GM12892 (cell line): ENCODE measurements around the gene MAPKAPK2.

ENCODE experiments used
- POLR2A ChIP-seq: IDR thresholded peaks from 2 replicates; pipeline ENCODE4 v1.6.1; 2011; ENCODE audit warnings: low read depth, low read length, control low read depth
- POLR2AphosphoS5 ChIP-seq: IDR thresholded peaks from 2 replicates; pipeline ENCODE4 v1.6.1; 2011; ENCODE audit warnings: low read depth, low read length, control low read depth
- TAF1 ChIP-seq: IDR thresholded peaks from 2 replicates; pipeline ENCODE4 v1.6.1; 2011; ENCODE audit warnings: low read depth, mild to moderate bottlenecking, control low read depth, low read length, borderline replicate concordance

DNA sequence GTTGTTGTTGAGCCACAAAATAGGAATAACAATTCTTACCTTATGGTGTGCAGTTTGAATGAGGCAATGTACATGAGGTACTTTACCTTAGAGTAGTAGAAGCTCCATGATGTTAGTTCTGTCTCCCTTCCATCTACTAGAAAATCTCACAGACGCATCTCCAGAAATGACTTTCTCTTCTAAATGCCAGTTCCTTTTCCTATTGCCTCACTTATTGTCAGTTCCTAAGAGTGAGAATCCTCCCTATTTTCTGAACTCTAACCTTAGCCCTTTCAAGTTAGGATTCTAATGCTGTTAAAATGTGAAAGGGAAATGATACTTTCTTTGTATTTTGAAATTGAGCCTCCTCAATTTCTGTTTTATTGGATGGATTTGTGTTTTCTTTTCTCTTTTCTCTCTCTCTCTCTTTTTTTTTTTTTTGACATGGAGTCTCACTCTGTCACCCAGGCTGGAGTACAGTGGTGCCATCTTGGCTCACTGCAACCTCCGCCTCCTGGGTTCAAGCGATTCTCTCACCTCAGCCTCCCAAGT lies 18.6 kb upstream of the MAPKAPK2 start:
- no peak for TF ChIP-seq POLR2A
- no peak for TF ChIP-seq POLR2AphosphoS5
- TF ChIP-seq TAF1: no peak
